CD8-positive, alpha-beta memory T cell (primary cell): ENCODE measurements around the gene CBARP. TPM values are rescaled to one million over a fixed set of nuclear protein-coding genes. Genes with fewer than 3 reads are reported as not detected.

Experiments used
- CTCF ChIA-PET: fragments of 350-600 bp; sonication (Branson Sonifier 250); formaldehyde crosslinking; loops from one replicate; lab custom pipeline; 2021; ENCODE audit warnings: antibody characterized with exemption; lab: Charles Lee
- POLR2A ChIA-PET: fragments of 350-600 bp; sonication (Branson Sonifier 250); formaldehyde crosslinking; loops from one replicate; lab custom pipeline; 2021; ENCODE audit warnings: antibody characterized with exemption; lab: Charles Lee
- DNase-seq, 5 donors: peaks; one replicate each; pipeline versions ENCODE4 v3.0.0 to v3.0.0-alpha.2; 2020 to 2022; ENCODE audit warnings: mixed read lengths in 1 of 5
- H3K27ac ChIP-seq: one replicate; pipeline ENCODE4 v1.7.0; 2013; ENCODE audit warnings: low read depth, mild to moderate bottlenecking, low read length, moderate library complexity
- H3K27me3 ChIP-seq: 2 replicates; pipeline ENCODE4 v1.7.0; 2013; ENCODE audit warnings: low read length, mild to moderate bottlenecking; ENCODE audit not compliant: insufficient read depth, poor library complexity, severe bottlenecking
- H3K36me3 ChIP-seq: 2 replicates; pipeline ENCODE4 v1.7.0; 2013; ENCODE audit warnings: mild to moderate bottlenecking, low read length, moderate library complexity; ENCODE audit not compliant: insufficient read depth
- H3K4me1 ChIP-seq: 2 replicates; pipeline ENCODE4 v1.7.0; 2013; ENCODE audit warnings: mild to moderate bottlenecking, low read length, moderate library complexity; ENCODE audit not compliant: insufficient read depth
- H3K4me3 ChIP-seq: 2 replicates; pipeline ENCODE4 v1.7.0; 2013; ENCODE audit warnings: mild to moderate bottlenecking, low read length
- H3K9me3 ChIP-seq: 2 replicates; pipeline ENCODE4 v1.7.0; 2013; ENCODE audit warnings: mild to moderate bottlenecking, low read length
- H3K27ac Mint-ChIP-seq, 8 donors: one replicate each; pipeline ENCODE4 v1.8.0; 2020 to 2021; ENCODE audit warnings: mixed read lengths in 8 of 8, mild to moderate bottlenecking in 6 of 8, inconsistent platforms in 3 of 8, moderate library complexity in 3 of 8
- H3K27me3 Mint-ChIP-seq, 2 donors: one replicate each; pipeline ENCODE4 v1.8.0; 2020 to 2021; ENCODE audit warnings: mixed read lengths in 2 of 2, mild to moderate bottlenecking in 1 of 2, moderate library complexity in 1 of 2
- H3K36me3 Mint-ChIP-seq, 3 donors: one replicate each; pipeline ENCODE4 v1.8.0; 2020 to 2021; ENCODE audit warnings: mixed read lengths in 3 of 3, inconsistent platforms in 1 of 3, mild to moderate bottlenecking in 1 of 3
- H3K4me1 Mint-ChIP-seq, 3 donors: one replicate each; pipeline ENCODE4 v1.8.0; 2020 to 2021; ENCODE audit warnings: mixed read lengths in 3 of 3, inconsistent platforms in 1 of 3, mild to moderate bottlenecking in 1 of 3
- H3K4me3 Mint-ChIP-seq, 7 donors: one replicate each; pipeline ENCODE4 v1.8.0; 2020 to 2021; ENCODE audit warnings: mixed read lengths in 7 of 7, mild to moderate bottlenecking in 6 of 7, moderate library complexity in 4 of 7, inconsistent platforms in 2 of 7
- H3K9me3 Mint-ChIP-seq, 5 donors: one replicate each; pipeline ENCODE4 v1.8.0; 2020 to 2022; ENCODE audit warnings: mixed read lengths in 5 of 5, mild to moderate bottlenecking in 3 of 5, moderate library complexity in 2 of 5, inconsistent platforms in 1 of 5
- polyA plus RNA-seq: library from polyadenylated mRNA; unstranded; fragments of 300-500 nt; fragmentation: Illumina TruSeq; gene quantifications from one replicate; pipeline ENCODE4 v1.2.3, GENCODE V29; 2021
- total RNA-seq, 2 experiments: library from RNA; stranded (reverse); gene quantifications; one replicate each; pipeline ENCODE4 v1.2.3, GENCODE V29; 2021

The CBARP gene
- total and polyA plus RNA-seq, 3 experiments from 2014 or later, result 0.22 to 0.80 TPM; not detected in 1

- H3K27ac Mint-ChIP-seq, result peak overlapping the region; percentile 56 to 100 (median 86)
Measured at GRCh38 chr19:1252821-1253513, 15.2 kb upstream of the CBARP start.

DNA sequence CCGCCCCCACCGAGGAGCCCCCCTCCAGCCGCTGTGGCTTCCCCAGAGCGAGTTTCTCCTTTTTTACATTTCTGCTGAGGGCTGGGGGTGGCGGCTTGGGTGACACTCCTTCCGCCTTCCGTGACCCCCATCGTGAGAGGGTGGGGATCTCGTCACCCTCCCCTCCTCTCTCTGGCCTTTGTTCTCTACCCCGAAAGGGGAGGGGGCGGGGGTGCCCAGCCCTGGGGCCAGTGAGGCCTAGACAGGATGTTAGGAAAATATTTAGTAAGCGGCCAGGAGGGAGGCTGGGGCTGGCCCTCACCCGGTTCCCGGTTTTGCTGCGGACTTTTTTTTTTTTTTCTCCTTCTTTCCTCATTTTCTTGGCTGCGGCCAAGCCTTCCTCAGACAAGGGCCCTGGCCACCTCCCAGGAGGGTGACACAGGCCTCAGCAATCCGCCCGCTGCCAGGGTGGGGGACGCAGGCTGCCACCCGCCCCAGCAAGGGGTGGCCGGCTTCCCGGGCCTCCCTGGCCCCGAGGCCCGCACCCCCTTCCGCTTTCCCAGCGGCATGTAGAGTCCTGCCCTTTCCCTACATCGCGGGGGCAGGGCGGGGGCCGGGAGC is 14.5 kb upstream of the CBARP start:
- H3K27me3 Mint-ChIP-seq, result peaks cover 0 to 10% of the 10 kb centered on the region in 2 donors
- Histone ChIP-seq H3K4me3 (peak overlapping the region; percentile 83), H3K36me3 (peaks cover 22% of the 10 kb centered on the region), H3K27me3 (no peaks in the 10 kb centered on the region), H3K4me1 (peaks cover 46% of the 10 kb centered on the region), H3K27ac (peak overlapping the region; percentile 92), H3K9me3 (no peaks in the 10 kb centered on the region)
- H3K9me3 Mint-ChIP-seq, result no peaks in the 10 kb centered on the region
- H3K27ac Mint-ChIP-seq, result peak overlapping the region; percentile 70 to 100 (median 90)
- peaks cover under 1 to 44% (median 3%) of the 10 kb centered on the region in 3 donors for H3K36me3 Mint-ChIP-seq
- DNase-seq, result peak; percentile 55 to 89 (median 75)
- peak overlapping the region; percentile 90 to 98 (median 95) for H3K4me3 Mint-ChIP-seq
- ChIA-PET CTCF (interaction anchor here (0.9 to 7.9 kb wide), 5 partner anchors 8 to 20 kb away, joined by 3 to 99 read pairs (median 5); partner anchors contain the start of gene CIRBP), POLR2A (interaction anchor here (0.5 to 4.8 kb wide), 13 partner anchors 8 to 1533 kb away, joined by 3 to 86 read pairs (median 7); partner anchors contain the start of genes CIRBP, FAM174C, RNU6-2 and THOP1)
- peaks cover 6 to 33% (median 13%) of the 10 kb centered on the region in 3 donors for H3K4me1 Mint-ChIP-seq

More at GRCh38 chr19:1252821-1253513, 15.2 kb upstream of the CBARP start:
- H3K4me3 ChIP-seq, result peak overlapping the region; percentile 83
- peaks cover 28% of the 10 kb centered on the region for H3K36me3 ChIP-seq
- Mint-ChIP-seq H3K27me3 (peaks cover 0 to 10% of the 10 kb centered on the region in 2 donors), H3K4me3 (peak overlapping the region; percentile 55 to 98 (median 92)), H3K36me3 (peaks cover 4 to 51% (median 7%) of the 10 kb centered on the region in 3 donors), H3K4me1 (peaks cover 13 to 39% (median 18%) of the 10 kb centered on the region in 3 donors), H3K9me3 (no peaks in the 10 kb centered on the region)
- DNase-seq, result peak; percentile 77 to 93 (median 84)
- peak overlapping the region; percentile 92 for H3K27ac ChIP-seq
- H3K4me1 ChIP-seq, result peaks cover 46% of the 10 kb centered on the region
- POLR2A ChIA-PET, result interaction anchor here (0.5 to 4.8 kb wide), 12 partner anchors 9 to 1532 kb away, joined by 3 to 86 read pairs (median 6); partner anchors contain the start of genes CIRBP, FAM174C, RNU6-2 and THOP1
- H3K27me3 ChIP-seq, result no peaks in the 10 kb centered on the region
- H3K9me3 ChIP-seq, result no peaks in the 10 kb centered on the region
- CTCF ChIA-PET, result interaction anchor here (0.9 to 7.9 kb wide), 5 partner anchors 9 to 19 kb away, joined by 3 to 99 read pairs (median 5); partner anchors contain the start of gene CIRBP

GRCh38 chr19:1251330-1252220 is 13.8 kb upstream of the CBARP start:
- H3K27me3 Mint-ChIP-seq, result peaks cover 0 to 10% of the 10 kb centered on the region in 2 donors
- H3K27ac ChIP-seq, result peak overlapping the region; percentile 92
- no peaks in the 10 kb centered on the region for H3K9me3 ChIP-seq
- POLR2A ChIA-PET, result interaction anchor here (0.6 to 3.5 kb wide), 4 partner anchors 12 to 165 kb away, joined by 4 to 86 read pairs (median 8); partner anchors contain the start of gene CIRBP
- CTCF ChIA-PET, result interaction anchor here (7.9 kb wide), 1 partner anchor 16 kb away, joined by 99 read pairs; the partner anchor contains the start of gene CIRBP
- no peaks in the 10 kb centered on the region for H3K27me3 ChIP-seq
- H3K36me3 Mint-ChIP-seq, result peaks cover 0 to 41% (median 3%) of the 10 kb centered on the region in 3 donors
- peaks cover 39% of the 10 kb centered on the region for H3K4me1 ChIP-seq
- peak overlapping the region; percentile 90 to 98 (median 95) for H3K4me3 Mint-ChIP-seq
- H3K9me3 Mint-ChIP-seq, result no peaks in the 10 kb centered on the region
- peak; percentile 59 to 81 (median 67) for DNase-seq
- H3K4me3 ChIP-seq, result peak overlapping the region; percentile 83
- H3K4me1 Mint-ChIP-seq, result peaks cover 5 to 29% (median 13%) of the 10 kb centered on the region in 3 donors
- peaks cover 22% of the 10 kb centered on the region for H3K36me3 ChIP-seq
- H3K27ac Mint-ChIP-seq, result peak overlapping the region; percentile 85 to 100 (median 96)

- H3K4me1 ChIP-seq, result peaks cover 33% of the 10 kb centered on the region
- Mint-ChIP-seq H3K4me1 (peaks cover 5 to 27% (median 13%) of the 10 kb centered on the region in 3 donors), H3K27me3 (peaks cover 0 to 10% of the 10 kb centered on the region in 2 donors), H3K4me3 (peak overlapping the region; percentile 90 to 98 (median 95)), H3K27ac (peak overlapping the region; percentile 85 to 100 (median 96)), H3K9me3 (no peaks in the 10 kb centered on the region), H3K36me3 (peaks cover 0 to 32% (median 3%) of the 10 kb centered on the region in 3 donors)
- H3K27ac ChIP-seq, result peak overlapping the region; percentile 92
- DNase-seq, result peak; percentile 58 to 87 (median 77)
- ChIA-PET CTCF (interaction anchor here (1.0 kb wide), 1 partner anchor 16 kb away, joined by 6 read pairs; no protein-coding TSS in a partner anchor), POLR2A (interaction anchor here (0.6 to 3.5 kb wide), 6 partner anchors 9 to 166 kb away, joined by 3 to 86 read pairs (median 7); partner anchors contain the start of gene CIRBP)
- H3K4me3 ChIP-seq, result peak overlapping the region; percentile 83
- peaks cover 18% of the 10 kb centered on the region for H3K36me3 ChIP-seq
- no peaks in the 10 kb centered on the region for H3K27me3 ChIP-seq
- H3K9me3 ChIP-seq, result no peaks in the 10 kb centered on the region
Measured at GRCh38 chr19:1250437-1251260, 12.8 kb upstream of the CBARP start.

DNA sequence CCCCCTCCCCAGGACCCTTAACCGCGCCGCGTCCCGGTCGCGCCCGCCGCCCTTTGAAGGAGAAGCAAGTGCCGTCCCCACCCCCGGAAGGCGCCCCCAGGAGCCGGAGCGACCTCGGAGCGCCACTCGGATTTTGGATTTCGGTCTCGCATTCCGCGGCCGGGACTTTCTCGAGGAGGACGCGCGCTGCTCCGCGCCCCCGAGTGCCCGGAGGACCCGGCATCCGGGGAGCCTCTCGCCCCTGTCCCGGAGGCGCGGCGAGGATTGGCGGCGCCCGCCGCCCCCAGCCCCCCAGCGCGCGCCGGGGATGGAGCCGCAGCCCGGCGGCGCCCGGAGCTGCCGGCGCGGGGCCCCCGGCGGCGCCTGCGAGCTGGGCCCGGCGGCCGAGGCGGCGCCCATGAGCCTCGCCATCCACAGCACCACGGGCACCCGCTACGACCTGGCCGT is 12.2 kb upstream of the CBARP start:
- Mint-ChIP-seq H3K27me3 (peaks cover 0 to 10% of the 10 kb centered on the region in 2 donors), H3K4me3 (peak overlapping the region; percentile 81 to 100 (median 90)), H3K9me3 (no peaks in the 10 kb centered on the region), H3K27ac (peak overlapping the region; percentile 80 to 100 (median 90)), H3K36me3 (peaks cover 0 to 25% (median 3%) of the 10 kb centered on the region in 3 donors), H3K4me1 (peaks cover 5 to 21% (median 13%) of the 10 kb centered on the region in 3 donors)
- Histone ChIP-seq H3K4me3 (peak overlapping the region; percentile 62), H3K4me1 (peaks cover 32% of the 10 kb centered on the region), H3K36me3 (peaks cover 12% of the 10 kb centered on the region), H3K9me3 (no peaks in the 10 kb centered on the region), H3K27me3 (no peaks in the 10 kb centered on the region), H3K27ac (peak overlapping the region; percentile 92)
- ChIA-PET CTCF (interaction anchor here (1.0 kb wide), 1 partner anchor 17 kb away, joined by 6 read pairs; no protein-coding TSS in a partner anchor), POLR2A (interaction anchor here (0.7 to 2.2 kb wide), 3 partner anchors 9 to 19 kb away, joined by 3 to 22 read pairs (median 6); partner anchors contain the start of gene CIRBP)
- DNase-seq, result peak in 1 of 5 donors; percentile 49

DNA sequence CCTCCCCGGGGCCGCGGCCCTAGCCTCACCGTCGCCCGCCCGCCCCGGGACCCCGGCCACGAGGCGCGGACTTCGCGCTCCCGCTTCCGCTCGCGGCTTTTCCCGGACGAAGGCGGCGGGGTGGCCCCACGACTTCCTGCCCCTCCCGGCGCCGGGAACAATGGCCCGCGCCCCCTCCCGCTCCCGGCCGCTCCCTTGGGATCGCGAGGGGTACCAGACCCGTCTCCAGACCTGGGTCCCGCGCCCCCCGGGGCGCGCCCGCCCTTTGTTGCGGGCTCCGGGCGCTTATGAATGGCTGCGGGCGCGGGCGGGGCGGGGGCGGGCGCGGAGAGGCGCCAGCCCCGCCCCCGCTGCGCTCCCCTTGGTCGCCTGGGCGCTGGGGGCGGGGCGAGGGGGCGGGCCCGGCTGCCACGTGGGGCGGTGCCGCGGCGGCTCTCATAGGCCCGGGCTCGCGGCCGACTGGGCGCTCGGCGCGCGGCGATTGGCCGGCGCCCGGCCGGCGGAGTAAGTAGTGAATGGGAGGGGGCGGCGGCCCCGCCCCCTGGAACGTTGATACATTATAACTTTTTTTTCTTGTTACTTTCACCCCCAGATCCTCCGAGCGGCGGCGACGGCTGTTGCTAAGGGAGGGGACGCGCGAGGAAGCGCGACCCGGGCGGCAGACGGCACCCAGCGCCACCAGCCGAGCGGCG is 11.6 kb upstream of the CBARP start:
- Mint-ChIP-seq H3K36me3 (peaks cover 0 to 21% (median 0%) of the 10 kb centered on the region in 3 donors), H3K27ac (peak overlapping the region; percentile 80 to 100 (median 90)), H3K4me1 (peaks cover 4 to 20% (median 9%) of the 10 kb centered on the region in 3 donors), H3K4me3 (peak overlapping the region; percentile 81 to 100 (median 90)), H3K9me3 (no peaks in the 10 kb centered on the region), H3K27me3 (peaks cover 0 to 8% of the 10 kb centered on the region in 2 donors)
- peak overlapping the region; percentile 62 for H3K4me3 ChIP-seq
- peaks cover 32% of the 10 kb centered on the region for H3K4me1 ChIP-seq
- ChIA-PET CTCF (interaction anchor here (1.0 kb wide), 3 partner anchors 17 to 20 kb away, joined by 4 to 8 read pairs (median 6); partner anchors contain the start of gene CIRBP), POLR2A (interaction anchor here (1.0 to 2.2 kb wide), 4 partner anchors 11 to 20 kb away, joined by 3 to 22 read pairs (median 6); partner anchors contain the start of gene CIRBP)
- H3K27ac ChIP-seq, result peak overlapping the region; percentile 92
- no peaks in the 10 kb centered on the region for H3K9me3 ChIP-seq
- no peaks in the 10 kb centered on the region for H3K27me3 ChIP-seq
- peak; percentile 88 to 96 (median 94) for DNase-seq
- H3K36me3 ChIP-seq, result peaks cover 6% of the 10 kb centered on the region
